Ramos (cell line): ENCODE results near the gene DUOX2.

Experiments
- in situ Hi-C: fragments of 300-500 bp; cut with MboI; formaldehyde crosslinking; loops from one replicate; pipeline ENCODE4 v1.14.3; 2022; ENCODE audit warnings: low sequenced_read_pairs; ENCODE audit not compliant: unreplicated experiment

The DUOX2 gene

GRCh38 chr15:45114076-45114750 lies at the start of gene DUOX2, which contains the start of gene DUOXA2:
Gene DUOX2, minus strand, starts transcription at chr15:45114172. Its CDS starts 761 bp downstream, at chr15:45113411.
Gene DUOXA2, plus strand, starts transcription at chr15:45114326. Its CDS starts 280 bp downstream, at chr15:45114606.
- in situ Hi-C loops: no loop called here

GRCh38 chr15:45163508-45163856 lies 49.5 kb upstream of the DUOX2 start:
- in situ Hi-C loops: no loop called here

- in situ Hi-C loops: no loop called here
These were observed 49.0 kb upstream of the DUOX2 start for GRCh38 chr15:45162771-45163507.

GRCh38 chr15:45161666-45162065 lies 47.7 kb upstream of the DUOX2 start:
- in situ Hi-C loops: no loop called here

GRCh38 chr15:45157974-45158373 lies 44.0 kb upstream of the DUOX2 start:
- in situ Hi-C loops: no loop called here

- in situ Hi-C loops: no loop called here
These were observed 42.9 kb upstream of the DUOX2 start for GRCh38 chr15:45156744-45157455.

- in situ Hi-C loops: no loop called here
These were observed 41.8 kb upstream of the DUOX2 start for GRCh38 chr15:45155739-45156138.

GRCh38 chr15:45151998-45152828 lies 38.2 kb upstream of the DUOX2 start:
- in situ Hi-C loops: no loop called here

- in situ Hi-C loops: no loop called here
These were observed 37.0 kb upstream of the DUOX2 start for GRCh38 chr15:45150997-45151396.

GRCh38 chr15:45150481-45150880 lies 36.5 kb upstream of the DUOX2 start:
- in situ Hi-C loops: no loop called here

- in situ Hi-C loops: no loop called here
These were observed 35.1 kb upstream of the DUOX2 start for GRCh38 chr15:45149060-45149459.

- in situ Hi-C loops: no loop called here
These were observed 34.4 kb upstream of the DUOX2 start for GRCh38 chr15:45148076-45149059.

GRCh38 chr15:45147606-45148005 lies 33.6 kb upstream of the DUOX2 start:
- in situ Hi-C loops: no loop called here

- in situ Hi-C loops: no loop called here
These were observed 32.4 kb upstream of the DUOX2 start for GRCh38 chr15:45146405-45146804.

GRCh38 chr15:45144775-45145174 lies 30.8 kb upstream of the DUOX2 start:
- in situ Hi-C loops: no loop called here

GRCh38 chr15:45143946-45144345 lies 30.0 kb upstream of the DUOX2 start:
- in situ Hi-C loops: no loop called here

- in situ Hi-C loops: no loop called here
These were observed 29.1 kb upstream of the DUOX2 start for GRCh38 chr15:45143056-45143455.

GRCh38 chr15:45141386-45141785 lies 27.4 kb upstream of the DUOX2 start:
- in situ Hi-C loops: no loop called here

GRCh38 chr15:45140557-45141250 lies 26.7 kb upstream of the DUOX2 start:
- in situ Hi-C loops: no loop called here
